ENCODE results near the gene DPF1. TPM values are rescaled to one million over a fixed set of nuclear protein-coding genes. Genes with fewer than 3 reads are reported as not detected.
"Not testable (repeated sequence)": the region's sequence is repeated elsewhere in the genome, so short reads cannot be mapped to it uniquely, and the experiment has no call there.

Gene DPF1
- total RNA-seq, 4 donors from 2014 or later: not detected

DNA sequence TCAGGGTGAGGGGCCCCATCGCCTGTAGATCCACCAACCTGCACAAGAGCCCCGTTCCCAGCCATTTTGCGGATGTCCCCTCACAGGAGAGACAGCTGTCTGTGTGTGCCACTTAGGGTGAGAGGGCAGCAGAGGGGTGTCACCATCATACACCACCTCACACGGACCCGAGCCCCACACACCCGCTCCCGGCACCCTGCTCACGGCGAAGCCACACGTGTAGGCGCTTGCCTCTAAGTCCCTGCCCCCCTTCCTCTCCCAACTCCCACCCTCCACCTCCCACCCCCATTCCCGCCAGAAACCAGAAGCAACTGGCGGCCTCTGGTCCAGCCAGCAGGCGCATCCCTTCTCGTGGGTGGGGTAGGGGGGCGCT is 4.0 kb upstream of the DPF1 start:
- no peaks in the 10 kb centered on the region for H3K9me3 ChIP-seq
- intact Hi-C loops (cut with DNase I; ENCODE audit: low total_unique reads) (no loop called here), in situ Hi-C loops (cut with MboI; ENCODE audit: low pct_ligation_motif_present in 1 of 4, low pct_unique_long_range_greater_than_20kb in 1 of 4, low sequenced_read_pairs in 3 of 4) (loop anchor here in 1 of 4 donors (25.0 kb wide), 1 partner anchor 341 kb away; no protein-coding TSS in a partner anchor)
- no peak for DNase-seq
- 20% methylated on average over 13 of the region's 16 CpGs; no CpG with 5 or more reads in 1 of the 2 donors for WGBS, 2 donors (ENCODE audit: low coverage in 1 of 2)
- H3K4me1 ChIP-seq: peaks cover 17 to 24% (median 23%) of the 10 kb centered on the region in 4 donors
- H3K27ac ChIP-seq: no peak overlapping the region
- H3K36me3 ChIP-seq: no peaks in the 10 kb centered on the region
- H3K4me3 ChIP-seq: no peak overlapping the region
- no peak for TF ChIP-seq EP300 (IDR thresholded peaks at IDR 0.05; ENCODE audit: low read depth)
- TF ChIP-seq POLR2A (IDR thresholded peaks at IDR 0.05): no peak
- no peak for TF ChIP-seq POLR2AphosphoS5 (IDR thresholded peaks at IDR 0.05)
- TF ChIP-seq, protein P1, sequence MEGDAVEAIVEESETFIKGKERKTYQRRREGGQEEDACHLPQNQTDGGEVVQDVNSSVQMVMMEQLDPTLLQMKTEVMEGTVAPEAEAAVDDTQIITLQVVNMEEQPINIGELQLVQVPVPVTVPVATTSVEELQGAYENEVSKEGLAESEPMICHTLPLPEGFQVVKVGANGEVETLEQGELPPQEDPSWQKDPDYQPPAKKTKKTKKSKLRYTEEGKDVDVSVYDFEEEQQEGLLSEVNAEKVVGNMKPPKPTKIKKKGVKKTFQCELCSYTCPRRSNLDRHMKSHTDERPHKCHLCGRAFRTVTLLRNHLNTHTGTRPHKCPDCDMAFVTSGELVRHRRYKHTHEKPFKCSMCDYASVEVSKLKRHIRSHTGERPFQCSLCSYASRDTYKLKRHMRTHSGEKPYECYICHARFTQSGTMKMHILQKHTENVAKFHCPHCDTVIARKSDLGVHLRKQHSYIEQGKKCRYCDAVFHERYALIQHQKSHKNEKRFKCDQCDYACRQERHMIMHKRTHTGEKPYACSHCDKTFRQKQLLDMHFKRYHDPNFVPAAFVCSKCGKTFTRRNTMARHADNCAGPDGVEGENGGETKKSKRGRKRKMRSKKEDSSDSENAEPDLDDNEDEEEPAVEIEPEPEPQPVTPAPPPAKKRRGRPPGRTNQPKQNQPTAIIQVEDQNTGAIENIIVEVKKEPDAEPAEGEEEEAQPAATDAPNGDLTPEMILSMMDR (IDR thresholded peaks at IDR 0.05): no peak
- peaks cover 100% of the 10 kb centered on the region for H3K27me3 ChIP-seq

DNA sequence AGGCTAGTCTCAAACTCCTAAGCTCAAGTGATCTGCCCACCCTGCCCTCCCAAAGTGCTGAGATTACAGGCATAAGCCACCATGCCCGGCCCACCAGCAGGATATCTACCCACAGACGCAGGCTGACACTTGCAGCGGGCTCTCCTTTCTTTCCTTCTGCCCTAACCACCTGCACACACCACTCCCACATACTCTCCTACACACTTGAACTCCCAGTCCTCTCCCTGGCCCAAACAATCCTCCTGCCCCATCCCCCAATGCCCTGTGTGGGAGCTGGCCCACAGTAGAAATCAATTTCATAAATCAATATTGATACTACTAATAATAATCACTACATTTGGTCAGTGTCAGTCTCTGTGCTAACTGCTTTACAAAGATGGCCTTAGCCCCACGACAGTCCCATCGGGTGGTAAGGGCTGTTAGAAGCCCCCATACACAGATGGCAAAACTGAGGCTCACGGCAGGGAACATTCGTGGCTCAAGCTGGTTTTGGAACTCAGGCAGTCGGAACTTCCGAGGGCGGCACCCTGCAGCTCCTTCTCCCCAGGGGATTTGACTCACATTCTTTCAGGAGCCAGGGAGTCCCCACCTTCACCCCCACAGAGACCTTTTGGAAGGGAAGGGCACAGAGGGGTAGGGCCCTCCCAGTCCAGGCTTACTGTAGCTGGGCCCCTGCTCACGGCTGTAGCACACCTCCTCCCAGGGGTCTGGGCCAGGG is 3.4 kb upstream of the DPF1 start:
- Histone ChIP-seq H3K27ac (no peak overlapping the region), H3K27me3 (peaks cover 100% of the 10 kb centered on the region), H3K36me3 (no peaks in the 10 kb centered on the region), H3K9me3 (no peaks in the 10 kb centered on the region), H3K4me3 (no peak overlapping the region), H3K4me1 (peaks cover 17 to 26% (median 23%) of the 10 kb centered on the region in 4 donors)
- intact Hi-C loops (cut with DNase I; ENCODE audit: low total_unique reads): no loop called here
- no peak for DNase-seq
- in situ Hi-C loops (cut with MboI; ENCODE audit: low pct_ligation_motif_present in 1 of 4, low pct_unique_long_range_greater_than_20kb in 1 of 4, low sequenced_read_pairs in 3 of 4): loop anchor here in 1 of 4 donors (25.0 kb wide), 1 partner anchor 340 kb away; no protein-coding TSS in a partner anchor
- WGBS, 2 donors (ENCODE audit: low coverage in 1 of 2): 60 to 100% methylated on average over 2 to 11 of the region's 11 CpGs
- no peak for TF ChIP-seq EP300 (IDR thresholded peaks at IDR 0.05; ENCODE audit: low read depth)
- no peak for TF ChIP-seq POLR2A (IDR thresholded peaks at IDR 0.05)
- TF ChIP-seq POLR2AphosphoS5 (IDR thresholded peaks at IDR 0.05): no peak
- TF ChIP-seq, protein P1 (IDR thresholded peaks at IDR 0.05): no peak

DNA sequence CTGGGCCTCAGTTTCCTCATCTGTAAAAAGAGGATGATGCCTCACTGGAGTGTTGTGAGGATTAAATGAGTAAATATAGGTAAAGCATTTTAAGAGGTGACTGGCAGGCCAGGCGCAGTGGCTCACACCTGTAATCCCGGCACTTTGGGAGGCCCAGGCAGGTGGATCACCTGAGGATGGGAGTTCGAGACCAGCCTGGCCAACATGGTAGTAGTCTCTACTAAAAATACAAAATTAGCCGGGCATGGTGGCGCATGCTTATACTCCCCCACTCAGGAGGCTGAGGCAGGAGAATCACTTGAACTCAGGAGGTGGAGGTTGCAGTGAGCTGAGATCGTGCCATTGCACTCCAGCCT is 819 bp upstream of the DPF1 start:
- H3K27me3 ChIP-seq: peaks cover 94% of the 10 kb centered on the region
- 80 to 81% methylated on average over 4 to 6 of the region's 6 CpGs for WGBS, 2 donors (ENCODE audit: low coverage in 1 of 2)
- H3K4me3 ChIP-seq; DNase-seq; H3K9me3 ChIP-seq; H3K36me3 ChIP-seq; H3K27ac ChIP-seq; intact Hi-C loops (cut with DNase I; ENCODE audit: low total_unique reads): not testable (repeated sequence)
- peaks cover 17 to 27% (median 23%) of the 10 kb centered on the region in 4 donors for H3K4me1 ChIP-seq
- in situ Hi-C loops (cut with MboI; ENCODE audit: low pct_ligation_motif_present in 1 of 4, low pct_unique_long_range_greater_than_20kb in 1 of 4, low sequenced_read_pairs in 3 of 4): loop anchor here in 2 of 4 donors (25.0 kb wide), 1 partner anchor 338 kb away; no protein-coding TSS in a partner anchor

DNA sequence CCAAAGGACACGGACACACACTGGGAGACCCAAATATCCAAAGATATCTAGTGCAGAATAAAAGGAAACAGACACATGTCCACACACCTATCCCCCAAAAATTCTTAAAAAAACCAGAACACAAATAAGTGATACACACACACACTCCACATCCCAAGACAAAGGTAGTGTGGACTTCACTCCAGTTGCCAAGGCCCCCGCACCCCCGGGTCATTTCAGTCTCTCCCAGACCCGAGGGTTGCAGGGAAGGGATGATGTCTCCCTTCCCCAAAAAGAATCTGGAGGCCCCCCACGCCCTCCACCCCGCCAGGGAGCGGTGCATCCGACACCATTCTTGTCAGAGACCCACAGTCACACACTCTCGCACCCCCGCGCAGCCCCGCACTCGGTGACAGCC is 407 bp downstream of the DPF1 start:
- H3K4me1 ChIP-seq: peaks cover 10 to 20% (median 15%) of the 10 kb centered on the region in 4 donors
- no peak overlapping the region for H3K27ac ChIP-seq
- H3K27me3 ChIP-seq: peaks cover 82% of the 10 kb centered on the region
- H3K36me3 ChIP-seq: no peaks in the 10 kb centered on the region
- no peak for DNase-seq
- in situ Hi-C loops (cut with MboI; ENCODE audit: low pct_ligation_motif_present in 1 of 4, low pct_unique_long_range_greater_than_20kb in 1 of 4, low sequenced_read_pairs in 3 of 4): loop anchor here in 1 of 4 donors (25.0 kb wide), 1 partner anchor 336 kb away; no protein-coding TSS in a partner anchor
- WGBS, 2 donors (ENCODE audit: low coverage in 1 of 2): 7 to 24% methylated on average over 4 to 11 of the region's 13 CpGs
- H3K4me3 ChIP-seq: peak overlapping the region in 3 of 4 donors; percentile 9 to 36 (median 30)
- TF ChIP-seq POLR2AphosphoS5 (IDR thresholded peaks at IDR 0.05): no peak
- TF ChIP-seq EP300 (IDR thresholded peaks at IDR 0.05; ENCODE audit: low read depth): no peak
- TF ChIP-seq POLR2A (IDR thresholded peaks at IDR 0.05): no peak
- TF ChIP-seq, protein P1 (IDR thresholded peaks at IDR 0.05): no peak
- intact Hi-C loops (cut with DNase I; ENCODE audit: low total_unique reads): no loop called here
- H3K9me3 ChIP-seq: no peaks in the 10 kb centered on the region
